Erythroblast (primary cell): Measurements from ENCODE around the gene MAP3K9.

Source experiments
- GATA1 ChIP-seq: IDR thresholded peaks from 2 replicates; pipeline ENCODE4 v1.6.1; 2011; ENCODE audit warnings: low read depth, mild to moderate bottlenecking, control low read depth, low read length, moderate library complexity
- POLR2A ChIP-seq: IDR thresholded peaks from 2 replicates; pipeline ENCODE4 v1.6.1; 2011; ENCODE audit warnings: mild to moderate bottlenecking, low read length

- no peak for TF ChIP-seq POLR2A
- TF ChIP-seq GATA1, result no peak
These were observed 46.2 kb upstream of the MAP3K9 start for GRCh38 chr14:70855486-70855885.
